SW480 (cell line): Measurements from ENCODE around the gene WDR48.

Source experiments
- DNase-seq: peaks from one replicate; pipeline ENCODE4 v3.0.0-alpha.2; 2016; ENCODE audit warnings: low spot score

WDR48 gene

GRCh38 chr3:39140341-39140971 lies 88.6 kb downstream of the WDR48 start:
- DNase-seq, result no peak

GRCh38 chr3:39141171-39141995 lies 89.6 kb downstream of the WDR48 start:
- no peak for DNase-seq

GRCh38 chr3:39142067-39142466 lies 90.3 kb downstream of the WDR48 start:
- no peak for DNase-seq

GRCh38 chr3:39143051-39143885 lies 91.5 kb downstream of the WDR48 start:
- DNase-seq, result no peak

- no peak for DNase-seq
These were observed 92.4 kb downstream of the WDR48 start for GRCh38 chr3:39144095-39144747.

GRCh38 chr3:39144748-39145380 lies 93.0 kb downstream of the WDR48 start:
- no peak for DNase-seq

- DNase-seq, result no peak
These were observed 94.3 kb downstream of the WDR48 start for GRCh38 chr3:39146083-39146501.
